Stimulated activated CD4-positive, alpha-beta T cell treated with anti-CD3 and anti-CD28 coated beads, Interleukin-15, amount 100 ng/mL, for 24 hours (primary cell): ENCODE measurements around the gene GAL.

Experiments
- DNase-seq: peaks from one replicate; pipeline ENCODE4 v3.0.0-alpha.2; 2020

The GAL gene

DNA sequence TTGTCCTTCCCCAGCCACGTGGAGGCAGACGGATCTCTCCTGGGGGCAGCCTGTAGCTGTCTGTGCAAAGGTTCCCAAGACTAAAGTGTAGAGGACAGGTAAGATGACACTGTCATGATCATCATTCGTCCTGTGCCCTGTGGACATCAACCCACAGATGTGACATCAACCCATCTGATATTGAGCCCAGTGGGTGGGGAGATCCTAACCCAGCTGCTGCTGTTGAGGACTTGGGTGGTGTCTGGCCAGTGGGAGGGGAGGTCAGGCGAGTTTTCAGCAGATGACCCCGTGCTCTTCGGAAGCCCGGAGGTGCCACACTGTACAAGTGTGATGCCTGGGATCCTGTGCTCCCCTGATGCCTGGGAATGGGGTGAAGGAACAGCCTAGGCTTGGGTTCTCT is 1.2 kb upstream of the GAL start:
- DNase-seq: no peak

DNA sequence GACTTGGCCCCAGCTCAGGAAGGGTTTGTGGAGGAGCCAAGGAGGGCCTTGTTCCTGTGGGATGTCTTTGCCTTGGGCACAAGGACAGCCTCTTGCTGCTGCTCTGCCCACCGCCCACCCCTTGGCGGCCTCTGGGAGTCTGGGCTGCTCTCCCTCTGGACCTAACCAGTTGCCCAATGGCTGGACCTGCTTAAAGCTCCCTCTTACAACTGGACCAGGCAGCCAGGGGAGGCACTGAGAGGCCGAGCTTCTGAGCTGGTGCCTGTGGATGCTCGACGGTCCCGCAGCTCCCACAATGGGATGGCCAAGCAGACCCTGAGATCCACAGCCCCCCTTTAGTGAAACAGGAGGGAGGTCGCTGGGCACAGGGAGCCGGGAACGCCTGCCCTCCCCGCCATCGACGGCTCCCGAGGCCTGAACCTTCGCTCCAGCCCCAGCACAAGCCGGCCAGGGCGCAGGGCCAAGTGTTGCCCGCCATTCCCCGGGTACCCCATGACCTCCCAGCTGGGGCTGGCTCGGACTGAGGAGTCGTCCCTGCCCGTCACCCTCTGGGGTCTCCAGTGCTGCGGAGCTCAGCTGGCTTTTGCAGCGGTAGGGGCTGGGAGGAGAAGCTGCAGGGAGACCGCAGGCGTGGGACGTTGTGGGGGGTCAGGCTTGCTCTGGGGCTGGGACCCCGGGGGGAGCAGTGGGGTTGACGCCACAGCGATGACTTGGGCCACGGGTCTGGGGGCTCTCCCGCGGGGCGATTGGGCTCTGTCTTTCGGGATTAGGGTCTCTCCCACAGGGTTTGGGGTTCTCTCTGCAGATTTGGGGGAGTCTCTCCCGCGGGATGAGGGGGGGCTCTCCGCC is 584 bp upstream of the GAL start:
- no peak for DNase-seq

- DNase-seq: no peak
Measured at GRCh38 chr11:68685656-68686380, 1.5 kb downstream of the GAL start.

DNA sequence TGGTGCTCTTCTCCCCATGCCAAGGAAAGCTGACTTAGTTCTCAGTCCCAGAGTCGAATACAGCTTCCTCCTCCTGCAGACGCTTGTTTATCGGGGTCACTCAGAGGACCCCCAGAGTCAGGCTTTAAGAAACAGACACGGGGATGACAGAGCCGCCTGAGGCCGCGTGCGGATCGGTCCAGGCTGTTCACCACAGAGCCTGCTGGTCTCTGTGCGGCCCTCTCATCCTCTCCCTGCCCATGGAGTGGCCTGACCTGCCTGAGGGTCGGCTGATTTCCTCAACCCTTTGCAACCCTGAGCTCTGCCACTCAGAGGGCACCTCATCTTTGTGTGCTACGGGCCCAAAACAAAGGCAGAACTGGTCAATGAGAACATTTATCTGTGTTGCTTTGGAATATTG is 2.1 kb downstream of the GAL start:
- no peak for DNase-seq

GRCh38 chr11:68687311-68687710 is 3.0 kb downstream of the GAL start:
- no peak for DNase-seq

DNA sequence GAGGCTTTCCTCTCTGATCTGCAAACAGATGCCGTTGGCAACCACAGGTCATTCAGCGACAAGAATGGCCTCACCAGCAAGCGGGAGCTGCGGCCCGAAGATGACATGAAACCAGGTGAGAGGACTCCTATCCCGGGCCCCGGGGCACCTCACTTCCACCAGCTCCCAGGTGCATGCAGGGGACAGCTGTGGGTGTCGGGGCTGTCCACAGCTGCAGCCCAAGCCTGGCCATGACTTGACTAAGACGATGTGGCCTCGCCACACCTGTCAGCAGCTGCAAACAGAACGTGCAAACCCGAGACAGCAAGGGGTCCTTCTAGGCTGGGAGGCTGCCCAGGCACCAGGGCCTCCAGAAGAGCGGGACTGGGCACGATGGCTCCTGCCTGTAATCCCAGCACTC is 3.6 kb downstream of the GAL start:
- DNase-seq: no peak

GRCh38 chr11:68688881-68689280 is 4.5 kb downstream of the GAL start:
- no peak for DNase-seq

DNA sequence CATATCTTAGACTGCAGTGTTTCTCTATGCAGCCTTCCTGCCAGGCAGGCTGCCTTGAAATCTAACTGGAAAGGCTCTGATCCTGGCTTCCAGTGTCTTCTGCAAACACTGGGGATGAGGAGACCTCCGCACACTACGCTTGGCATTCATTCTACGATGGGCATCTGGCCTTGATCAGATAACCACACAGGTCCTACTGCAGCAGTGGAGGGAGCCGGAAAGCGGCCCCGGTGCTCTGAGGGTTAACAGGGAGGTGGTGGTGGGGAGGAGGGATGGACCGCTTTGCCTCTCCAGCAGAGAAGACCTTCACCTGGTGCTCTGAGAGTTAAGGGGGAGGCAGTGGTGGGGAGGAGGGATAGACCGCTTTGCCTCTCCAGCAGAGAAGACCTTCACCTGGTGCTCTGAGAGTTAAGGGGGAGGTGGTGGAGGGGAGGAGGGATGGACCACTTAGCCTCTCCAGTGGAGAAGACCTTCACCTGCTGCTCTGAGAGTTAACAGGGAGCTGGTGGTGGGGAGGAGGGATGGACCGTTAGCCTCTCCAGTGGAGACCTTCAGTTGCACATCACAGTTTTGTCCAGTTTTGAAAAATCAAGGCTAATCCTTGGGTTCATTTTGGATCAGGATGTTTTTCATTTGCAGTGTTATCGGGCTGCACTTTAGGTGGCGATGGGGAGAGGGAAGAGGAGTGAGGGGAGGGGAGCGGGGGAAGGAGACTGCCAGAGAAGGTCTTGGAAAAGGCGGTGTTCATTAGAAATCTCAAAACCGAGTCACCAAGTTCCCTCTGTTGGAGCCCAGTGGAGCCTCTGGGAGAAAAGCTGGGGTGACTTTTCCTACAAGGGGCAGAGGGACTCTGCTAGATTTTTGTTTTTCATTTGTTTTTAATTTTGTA is 5.6 kb downstream of the GAL start:
- DNase-seq: no peak

DNA sequence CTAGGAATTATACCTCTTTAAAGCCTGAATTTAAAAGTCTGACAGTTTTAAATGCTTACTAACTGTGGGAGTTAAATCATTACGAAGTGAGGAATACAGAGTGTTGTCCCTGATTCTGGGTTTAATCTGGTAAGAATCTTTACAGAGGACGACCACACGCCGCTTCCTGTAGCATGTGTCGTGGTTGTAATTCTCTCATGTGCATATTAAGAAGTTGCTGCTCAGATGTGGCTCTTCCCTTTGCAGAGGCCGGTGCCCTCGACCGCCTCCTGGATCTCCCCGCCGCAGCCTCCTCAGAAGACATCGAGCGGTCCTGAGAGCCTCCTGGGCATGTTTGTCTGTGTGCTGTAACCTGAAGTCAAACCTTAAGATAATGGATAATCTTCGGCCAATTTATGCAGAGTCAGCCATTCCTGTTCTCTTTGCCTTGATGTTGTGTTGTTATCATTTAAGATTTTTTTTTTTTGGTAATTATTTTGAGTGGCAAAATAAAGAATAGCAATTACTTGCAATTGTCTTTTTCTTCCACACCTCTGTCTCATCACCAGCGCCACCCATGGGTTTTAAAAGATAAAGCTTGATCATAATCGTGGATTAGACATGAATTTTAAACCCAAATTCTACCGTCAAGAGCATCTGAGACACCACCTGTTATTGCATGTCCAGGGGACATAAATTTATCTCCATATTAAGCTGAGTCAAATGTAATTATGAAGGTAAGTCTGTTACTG is 6.5 kb downstream of the GAL start:
- peak; percentile 33 for DNase-seq

GRCh38 chr11:68691402-68691784 is 7.0 kb downstream of the GAL start:
- DNase-seq: no peak

- no peak for DNase-seq
Measured at GRCh38 chr11:68692115-68692514, 7.8 kb downstream of the GAL start.

- no peak for DNase-seq
Measured at GRCh38 chr11:68692871-68693483, 8.6 kb downstream of the GAL start.

GRCh38 chr11:68693484-68693882 is 9.1 kb downstream of the GAL start:
- no peak for DNase-seq

DNA sequence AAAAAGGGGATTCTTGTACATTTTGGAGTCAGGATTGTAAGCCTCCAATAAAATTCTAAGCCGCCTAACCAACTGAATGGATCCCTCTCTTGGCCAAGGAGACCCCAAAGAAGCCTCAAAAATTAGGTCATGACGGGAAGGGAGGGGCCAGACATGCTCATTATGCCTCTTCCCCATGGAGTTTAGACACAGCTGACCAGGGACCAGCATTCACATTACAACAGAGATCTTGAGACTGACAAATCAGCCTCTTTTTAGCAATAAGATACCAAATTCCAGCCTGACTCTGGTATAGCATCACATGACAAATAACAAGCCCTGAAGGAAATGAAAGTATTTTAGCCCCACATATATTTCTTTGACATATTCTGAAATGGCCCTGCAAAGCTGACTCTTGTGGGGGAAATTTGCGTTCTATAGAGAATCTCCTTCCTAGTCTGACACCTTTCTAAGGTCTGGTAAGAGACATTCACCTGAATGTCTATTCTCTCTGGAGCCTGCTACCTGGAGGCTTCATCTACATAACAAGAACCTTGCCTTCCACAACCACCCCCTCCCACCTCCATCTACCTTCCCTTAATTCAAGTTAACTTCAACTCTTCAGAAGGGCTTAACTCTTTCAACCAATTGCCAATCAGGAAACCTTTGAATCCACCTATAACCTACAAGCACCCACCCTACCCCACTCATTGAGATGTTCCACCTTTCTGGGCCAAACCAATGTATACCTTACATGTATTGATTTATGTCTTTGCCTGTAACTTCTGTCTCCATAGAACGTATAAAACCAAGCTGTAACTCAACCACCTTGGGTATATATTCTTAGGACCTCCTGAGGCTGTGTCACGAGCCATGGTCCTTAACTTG is 10.3 kb downstream of the GAL start:
- no peak for DNase-seq

DNA sequence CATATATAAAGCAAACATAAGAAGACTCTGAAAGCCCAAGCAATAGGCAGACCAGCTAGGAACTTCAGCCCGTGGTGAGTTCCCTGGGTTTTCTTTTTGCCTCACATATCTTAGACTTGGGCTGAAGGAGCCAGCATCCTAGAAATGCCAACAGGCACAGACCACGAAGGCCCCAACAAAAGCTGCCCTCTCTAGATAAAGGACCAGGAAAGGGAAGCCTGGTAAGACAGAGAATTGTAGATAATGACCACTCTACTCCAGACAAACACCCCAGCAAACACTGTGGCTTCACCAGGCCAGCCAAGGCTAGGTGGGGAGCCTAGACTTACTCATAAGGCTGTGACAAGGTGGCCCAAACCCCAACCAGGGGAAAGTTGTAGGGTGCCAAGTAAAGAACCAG is 11.2 kb downstream of the GAL start:
- DNase-seq: no peak

DNA sequence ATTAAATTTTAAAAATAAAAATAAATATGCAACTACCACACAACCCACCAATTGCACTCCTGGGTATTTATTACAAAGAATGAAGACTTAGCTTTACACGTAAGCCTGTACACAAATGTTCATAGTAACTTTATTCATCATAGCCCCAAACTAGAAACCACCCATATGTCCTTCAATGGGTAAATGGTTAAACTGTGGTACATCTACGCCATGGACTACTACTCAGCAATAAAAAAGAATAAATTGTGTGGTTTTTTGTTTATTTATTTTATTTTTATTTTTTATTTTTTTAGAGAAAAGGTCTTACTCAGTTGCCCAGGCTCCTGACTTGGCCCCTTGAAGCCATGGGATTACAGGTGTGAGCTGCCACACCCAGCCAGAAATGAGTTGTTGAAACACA is 14.6 kb downstream of the GAL start:
- DNase-seq: no peak

DNA sequence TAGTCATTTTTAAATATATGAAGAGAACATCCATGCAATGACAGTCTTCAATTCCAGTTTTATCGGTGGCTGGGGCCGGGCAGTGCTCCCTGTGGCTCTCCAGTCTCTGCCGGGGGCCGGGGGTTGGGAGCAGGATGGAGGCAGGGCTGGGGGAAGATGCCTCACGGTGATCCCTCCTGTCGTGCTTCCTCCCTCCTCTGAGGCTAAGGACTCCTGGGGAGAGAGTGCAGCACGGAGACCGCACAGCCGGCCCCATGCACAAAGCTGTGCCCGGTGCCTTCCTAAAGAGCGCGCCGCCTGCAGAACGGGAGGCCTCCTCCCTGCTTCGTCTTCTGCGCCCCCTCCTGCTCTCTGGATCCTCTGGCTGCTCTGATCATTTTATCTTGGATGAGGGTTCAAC is 20.5 kb downstream of the GAL start:
- no peak for DNase-seq

DNA sequence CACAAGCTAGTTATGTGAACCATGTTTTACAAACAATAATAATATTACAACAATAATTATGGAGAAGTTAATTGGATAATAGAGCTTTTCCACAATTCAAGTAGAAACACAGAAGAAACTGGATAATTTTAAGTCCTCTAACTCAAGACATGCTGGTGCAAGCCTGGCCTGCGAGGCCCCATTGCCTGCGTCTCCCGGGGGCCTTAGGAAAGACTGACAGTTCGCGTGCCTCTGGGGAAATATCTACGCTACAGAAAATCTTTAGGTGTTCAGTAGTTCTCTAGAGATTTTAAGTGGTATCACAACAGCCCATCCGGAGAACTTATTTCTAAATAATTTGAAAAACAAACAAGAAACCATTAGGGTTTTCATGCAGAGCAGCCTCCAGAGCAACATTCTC is 23.2 kb downstream of the GAL start:
- no peak for DNase-seq

- DNase-seq: no peak
Measured at GRCh38 chr11:68709062-68709461, 24.7 kb downstream of the GAL start.

DNA sequence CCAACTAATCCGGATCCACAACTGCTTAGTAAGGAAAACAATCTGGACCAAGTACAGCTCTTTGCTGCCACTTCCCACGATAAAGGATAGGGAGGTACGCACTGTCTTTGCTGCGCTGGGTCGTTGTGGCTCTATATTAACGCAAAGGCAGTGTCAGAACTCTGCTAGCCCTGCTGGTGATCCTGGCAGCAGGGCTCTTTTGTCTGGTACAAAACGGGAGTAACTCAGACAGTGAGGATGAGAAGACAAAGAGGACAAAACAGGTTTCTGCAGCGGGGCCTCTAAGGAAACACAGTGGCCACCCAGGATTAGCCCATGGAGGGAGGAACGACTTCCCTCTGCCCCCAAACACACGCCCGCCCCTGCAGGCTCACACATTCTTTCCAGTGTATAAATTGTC is 26.1 kb downstream of the GAL start:
- DNase-seq: no peak

- DNase-seq: no peak
Measured at GRCh38 chr11:68711114-68711513, 26.8 kb downstream of the GAL start.
